GM10266 (cell line): ENCODE results near the gene SEMA6D.

Experiments
- DNase-seq: peaks from one replicate; pipeline ENCODE4 v3.0.0; 2012; ENCODE audit errors: extremely low spot score
- CTCF ChIP-seq: IDR thresholded peaks from 2 replicates; pipeline ENCODE4 v1.5.1; 2012; ENCODE audit warnings: mild to moderate bottlenecking, low read depth; ENCODE audit not compliant: control insufficient read depth, insufficient read depth; ENCODE audit errors: missing control alignments

SEMA6D gene

GRCh38 chr15:47762621-47763020 lies 45.3 kb downstream of the SEMA6D start:
- no peak for TF ChIP-seq CTCF
- no peak for DNase-seq

GRCh38 chr15:47764666-47765065 lies 47.4 kb downstream of the SEMA6D start:
- no peak for DNase-seq
- no peak for TF ChIP-seq CTCF

- no peak for TF ChIP-seq CTCF
- no peak for DNase-seq
These were observed 49.1 kb downstream of the SEMA6D start for GRCh38 chr15:47766406-47766805.

- no peak for TF ChIP-seq CTCF
- DNase-seq: no peak
These were observed 49.7 kb downstream of the SEMA6D start for GRCh38 chr15:47767035-47767434.

GRCh38 chr15:47768735-47769134 lies 51.4 kb downstream of the SEMA6D start:
- DNase-seq: no peak
- TF ChIP-seq CTCF: no peak

- TF ChIP-seq CTCF: no peak
- DNase-seq: no peak
These were observed 51.9 kb downstream of the SEMA6D start for GRCh38 chr15:47769166-47769565.

- no peak for TF ChIP-seq CTCF
- DNase-seq: no peak
These were observed 55.8 kb downstream of the SEMA6D start for GRCh38 chr15:47773143-47773542.
